RCC 7860 (cell line): ENCODE data around the gene MYO1B.

Experiments used
- DNase-seq: peaks from one replicate; pipeline ENCODE4 v3.0.0-alpha.2; 2015; ENCODE audit warnings: low spot score
- FAIRE-seq: peaks from 2 replicates; lab custom pipeline; 2012; peaks lifted over from hg19 to GRCh38; lab: Jason Lieb, UNC

MYO1B gene

DNA sequence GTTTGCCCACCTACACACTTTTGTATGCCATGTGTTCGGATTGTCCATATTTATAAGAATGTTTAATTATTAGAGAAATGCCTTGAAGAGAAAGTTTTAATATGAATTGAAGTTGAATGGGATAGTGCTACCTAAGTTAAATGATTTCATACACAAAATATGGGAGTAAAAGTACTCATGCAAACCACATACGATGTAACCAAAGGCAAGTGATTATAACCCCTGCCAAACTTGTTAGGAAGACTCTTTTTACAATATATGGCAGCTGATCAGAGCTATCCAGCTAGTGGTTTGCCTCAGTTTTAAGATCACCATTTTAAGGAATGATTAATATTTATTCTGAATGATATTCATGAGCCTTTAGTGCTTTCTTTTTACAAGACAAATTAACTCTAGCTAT is 106.7 kb downstream of the MYO1B start:
- peak; percentile 11 for DNase-seq

DNA sequence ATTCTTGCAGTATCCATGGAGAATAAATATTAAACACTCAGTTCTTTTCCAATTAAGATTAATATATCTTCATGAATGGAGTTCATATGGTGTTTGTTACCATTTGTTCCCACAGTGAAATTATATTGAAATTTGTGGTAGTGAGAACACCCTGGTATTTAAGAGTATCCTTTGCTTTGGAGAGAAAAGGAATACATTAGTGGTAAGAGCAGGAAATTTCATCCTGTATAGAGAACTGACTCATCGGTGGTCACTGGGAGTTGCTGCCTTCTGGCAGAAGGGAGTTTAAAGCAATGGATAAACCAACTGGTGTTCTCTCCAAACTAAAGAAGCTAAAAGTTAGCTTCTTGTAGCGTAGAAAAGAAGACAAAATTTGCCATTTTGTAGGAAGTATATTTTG is 107.3 kb downstream of the MYO1B start:
- DNase-seq (peak; percentile 63), FAIRE-seq (peak; percentile 90)

More for the DNA sequence above, 106.7 kb downstream of the MYO1B start:
- FAIRE-seq = no peak

DNA sequence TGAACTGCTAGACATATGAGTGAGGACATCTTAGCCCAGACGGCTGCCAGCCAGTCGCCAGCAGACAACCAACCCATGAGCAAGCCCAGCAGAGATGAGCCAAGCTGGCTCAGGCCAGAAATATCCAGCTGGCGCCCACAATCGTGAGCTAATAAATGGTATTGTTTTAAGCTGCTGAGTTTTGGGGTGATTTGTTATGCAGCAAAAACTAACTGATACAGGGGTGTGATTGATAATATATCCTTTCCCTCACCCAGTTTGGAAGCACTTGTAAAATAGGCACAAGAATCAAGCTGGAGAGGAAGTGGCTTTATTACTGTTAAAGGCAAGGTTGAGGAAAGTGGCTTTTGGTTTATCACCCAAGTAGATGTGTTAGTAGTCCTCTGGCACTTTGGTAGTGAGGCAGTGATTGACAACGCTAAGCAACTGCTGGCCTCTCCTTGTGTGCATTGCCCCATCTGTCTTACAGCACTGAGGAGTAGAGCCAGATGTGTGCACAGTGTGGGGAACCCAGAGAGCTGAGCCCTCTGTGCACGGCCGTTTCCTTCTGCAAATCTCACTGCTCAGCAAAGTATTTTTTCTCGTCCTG is 110.1 kb downstream of the MYO1B start:
- DNase-seq (no peak), FAIRE-seq (no peak)

DNA sequence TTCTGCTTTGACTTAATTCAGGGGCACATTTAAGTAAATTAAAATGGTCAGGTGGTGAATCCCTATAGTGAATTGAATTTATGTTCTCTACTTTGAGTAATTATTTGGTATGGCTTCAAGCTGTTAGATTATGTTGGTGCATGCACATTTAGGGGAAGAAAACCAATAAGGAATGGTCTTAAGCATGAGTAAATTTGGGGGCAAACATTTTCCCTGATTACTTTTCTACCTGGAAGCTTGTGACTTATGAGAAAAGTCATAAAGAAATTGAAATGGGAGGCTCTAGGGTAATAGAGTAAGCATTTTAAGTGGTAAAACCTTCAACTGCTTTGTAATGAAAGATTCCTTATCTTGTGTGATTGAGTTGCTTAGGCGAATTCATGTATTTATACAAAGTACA is 112.5 kb downstream of the MYO1B start:
- FAIRE-seq (no peak), DNase-seq (no peak)

DNA sequence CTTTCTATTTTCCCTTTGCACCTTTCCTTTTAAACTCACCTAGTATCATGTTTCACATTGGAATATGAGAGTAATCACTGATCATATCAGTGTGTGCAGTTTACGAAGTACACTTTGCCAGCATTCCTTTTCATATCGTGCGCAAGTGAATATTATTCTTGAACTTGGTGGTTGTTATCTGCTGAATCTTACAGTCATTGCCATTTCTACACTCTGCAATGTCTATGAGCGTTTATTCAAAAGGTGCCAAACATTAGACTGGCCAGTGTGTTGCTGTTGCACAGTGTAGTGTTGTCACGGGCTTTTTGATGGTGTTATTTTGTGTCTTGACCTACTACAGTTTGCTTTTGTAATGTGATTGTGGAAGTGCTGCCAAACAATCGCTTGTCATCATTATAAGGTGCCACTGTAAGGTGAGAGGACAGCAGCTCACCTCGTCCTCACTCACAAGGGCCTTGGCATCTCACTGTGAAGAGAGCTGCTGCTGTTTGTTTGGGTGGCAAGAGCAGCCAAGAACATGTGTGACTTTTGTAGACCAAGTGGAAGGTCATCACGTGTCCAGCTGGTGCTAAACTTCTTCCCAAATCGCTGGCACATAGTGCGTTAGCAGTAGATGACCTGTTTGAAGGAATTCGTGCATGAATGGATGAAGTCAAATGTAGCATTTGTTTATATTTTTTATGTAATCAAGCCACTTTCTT is 113.3 kb downstream of the MYO1B start:
- DNase-seq (no peak), FAIRE-seq (no peak)

DNA sequence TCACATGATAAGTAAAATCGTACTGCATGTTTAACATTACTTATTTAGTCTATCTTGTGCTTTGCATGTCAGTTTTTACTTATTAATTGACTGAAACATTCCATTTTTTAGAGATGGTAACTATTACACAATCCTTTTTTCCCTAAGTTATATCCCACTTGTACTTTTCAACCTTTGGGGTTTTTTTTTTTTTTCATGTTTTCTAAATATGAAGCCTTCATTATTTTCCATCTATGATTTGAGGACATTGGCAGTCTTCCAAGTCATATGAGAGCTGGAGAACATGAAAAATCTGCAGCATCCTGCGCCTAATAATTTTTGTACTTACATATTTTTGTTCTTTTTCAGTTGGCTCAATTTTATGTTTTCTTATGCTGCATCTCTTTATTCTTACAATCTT is 113.9 kb downstream of the MYO1B start:
- DNase-seq = no peak
- FAIRE-seq = no peak

DNA sequence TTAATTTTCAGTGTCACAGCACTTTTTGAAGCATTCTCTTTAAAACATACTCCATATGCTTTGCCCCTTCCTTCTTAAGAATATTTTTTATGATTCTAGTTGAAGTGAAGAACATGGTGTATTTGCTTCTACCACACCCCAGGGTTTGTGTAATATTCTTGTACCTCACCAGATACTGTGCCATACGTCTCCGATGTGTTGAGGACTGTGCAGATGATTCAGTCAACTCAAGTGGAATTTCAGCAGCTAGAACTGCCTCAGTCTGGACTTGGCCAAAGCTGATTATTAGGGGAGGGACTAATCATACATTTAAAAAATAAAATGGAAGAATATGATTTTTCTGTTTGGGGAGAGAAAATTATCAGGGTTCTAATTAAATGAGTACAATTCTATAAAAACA is 115.7 kb downstream of the MYO1B start:
- no peak for FAIRE-seq
- no peak for DNase-seq

DNA sequence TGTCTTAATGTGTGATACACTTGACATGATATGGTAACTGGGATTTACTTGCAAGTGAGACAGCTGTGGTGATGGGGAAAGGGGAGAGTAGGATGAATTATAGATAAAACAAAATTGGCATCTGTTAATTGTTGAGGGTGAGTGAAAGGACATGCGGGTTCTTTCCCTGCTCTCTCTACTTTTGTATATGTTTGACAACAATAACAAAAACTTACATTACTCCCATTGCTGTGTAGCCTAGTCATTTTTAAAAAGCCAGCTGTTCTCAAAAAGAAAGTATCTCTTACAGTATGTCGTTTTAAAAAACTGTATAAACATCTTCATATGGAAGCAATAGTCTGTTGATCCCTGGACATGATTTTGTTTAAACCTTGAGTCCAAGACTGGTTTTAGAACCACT is 117.6 kb downstream of the MYO1B start:
- DNase-seq (no peak), FAIRE-seq (no peak)

DNA sequence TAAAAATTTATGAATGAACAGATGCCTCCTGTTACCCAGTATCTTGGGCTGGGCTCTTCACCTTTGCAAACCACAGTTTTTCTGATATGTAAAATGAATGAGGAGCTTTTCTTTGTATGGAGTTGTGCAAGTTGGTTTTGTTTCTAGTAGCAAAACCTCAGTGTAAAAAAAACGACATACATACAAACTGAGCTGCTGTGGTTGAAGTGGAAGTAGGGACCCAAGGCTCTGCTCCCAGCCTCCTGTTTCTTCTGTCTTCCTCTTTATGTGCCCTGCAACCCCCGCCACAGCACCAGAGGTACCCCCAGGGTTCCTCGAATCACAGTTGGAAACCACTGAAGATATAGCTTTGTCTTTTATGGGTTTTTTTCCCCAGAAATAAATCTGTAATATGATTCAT is 118.1 kb downstream of the MYO1B start:
- no peak for DNase-seq
- FAIRE-seq = no peak

DNA sequence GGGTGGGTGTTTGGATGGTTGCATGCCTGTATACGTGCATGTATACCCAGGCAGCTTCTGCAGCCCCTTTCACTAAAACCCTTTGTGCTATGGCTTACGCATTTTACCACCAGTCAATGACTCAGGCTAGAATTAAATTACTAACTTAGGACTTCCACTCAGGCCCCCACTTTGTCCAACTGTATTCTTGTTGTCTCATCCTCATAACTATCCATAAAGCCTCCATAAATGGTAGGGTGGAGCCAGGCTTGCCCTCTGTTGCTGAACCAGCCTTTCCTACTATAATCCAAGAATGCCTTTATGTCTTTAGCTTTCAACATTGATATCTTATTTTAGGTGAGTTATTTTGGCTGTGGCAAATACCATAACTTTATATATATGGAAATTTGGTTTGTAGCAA is 119.9 kb downstream of the MYO1B start:
- FAIRE-seq (no peak), DNase-seq (no peak)

DNA sequence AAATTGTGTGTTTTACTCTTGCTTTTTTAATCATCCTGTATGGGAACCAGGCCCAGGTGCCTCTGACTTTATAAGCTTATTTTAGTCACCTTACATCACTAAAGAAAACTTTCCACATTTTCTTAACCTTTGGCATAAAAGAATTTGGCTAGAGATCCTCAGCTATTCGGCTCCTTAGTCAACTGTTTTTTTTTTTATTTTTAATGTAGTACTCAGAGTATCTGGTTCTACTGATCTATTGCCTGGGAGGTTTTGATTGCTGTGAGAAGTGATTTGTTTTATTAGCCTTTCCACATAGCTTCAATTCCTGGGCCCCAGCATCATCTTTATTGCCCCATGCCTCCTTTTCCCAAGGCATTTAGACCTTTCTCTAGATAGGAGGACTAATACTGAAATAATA is 121.0 kb downstream of the MYO1B start:
- FAIRE-seq (no peak), DNase-seq (no peak)

DNA sequence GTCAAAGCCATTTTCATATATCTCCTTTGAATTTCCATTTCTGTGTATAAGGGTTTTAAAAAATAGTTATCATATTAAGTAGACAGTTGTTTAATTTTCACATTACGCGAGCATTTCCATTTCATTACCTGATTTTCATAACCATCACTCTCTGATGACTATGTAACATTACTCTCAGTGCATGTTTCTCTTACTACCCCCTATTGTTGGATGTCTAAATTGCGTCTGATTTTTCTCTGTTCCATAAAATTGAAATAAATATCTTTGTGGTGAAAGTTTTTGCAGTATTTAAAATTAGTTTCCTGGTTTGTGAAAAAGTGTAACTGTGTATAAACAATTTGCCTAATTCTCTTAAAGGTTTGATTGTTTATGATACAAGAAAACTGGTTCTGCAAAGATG is 123.8 kb downstream of the MYO1B start:
- DNase-seq = no peak
- FAIRE-seq = peak; percentile 70

DNA sequence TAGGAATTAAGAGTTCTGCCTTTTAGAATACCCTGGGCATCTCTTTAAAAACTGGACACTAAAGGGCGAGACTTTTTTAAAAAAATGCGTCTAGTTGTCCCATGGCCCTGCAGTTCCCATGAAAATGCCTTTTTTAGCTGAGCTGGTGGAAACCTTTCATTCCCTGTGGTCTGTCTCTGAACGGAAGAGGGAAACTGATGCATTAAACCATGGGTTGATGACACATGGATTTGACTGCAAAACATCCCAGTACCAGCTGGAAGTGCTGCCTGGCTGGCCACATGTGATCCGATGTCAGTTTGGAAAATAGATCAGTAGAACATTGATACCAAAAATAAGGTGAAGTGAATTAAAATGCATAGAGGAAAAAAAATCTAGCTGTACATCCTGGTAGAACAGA is 129.2 kb downstream of the MYO1B start:
- FAIRE-seq = peak; percentile 5
- no peak for DNase-seq

DNA sequence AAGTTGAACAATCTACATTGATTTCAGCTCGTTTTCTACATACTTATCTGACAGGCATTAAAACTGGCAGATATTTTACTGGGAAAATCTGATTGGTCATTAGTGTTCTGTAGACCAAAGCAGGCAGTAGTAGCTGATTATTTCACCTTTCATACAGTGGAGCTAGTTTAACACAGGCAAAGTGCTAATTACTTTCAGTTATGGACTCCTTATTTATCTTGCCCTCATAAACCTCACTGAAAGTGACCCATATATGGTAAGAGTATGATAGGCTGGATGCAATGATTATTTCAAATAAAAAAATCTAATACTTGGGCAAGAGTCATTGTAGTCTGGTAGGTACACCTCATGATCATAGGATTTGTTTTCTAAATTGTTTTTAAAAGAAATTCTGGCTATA is 129.7 kb downstream of the MYO1B start:
- DNase-seq (no peak), FAIRE-seq (no peak)

DNA sequence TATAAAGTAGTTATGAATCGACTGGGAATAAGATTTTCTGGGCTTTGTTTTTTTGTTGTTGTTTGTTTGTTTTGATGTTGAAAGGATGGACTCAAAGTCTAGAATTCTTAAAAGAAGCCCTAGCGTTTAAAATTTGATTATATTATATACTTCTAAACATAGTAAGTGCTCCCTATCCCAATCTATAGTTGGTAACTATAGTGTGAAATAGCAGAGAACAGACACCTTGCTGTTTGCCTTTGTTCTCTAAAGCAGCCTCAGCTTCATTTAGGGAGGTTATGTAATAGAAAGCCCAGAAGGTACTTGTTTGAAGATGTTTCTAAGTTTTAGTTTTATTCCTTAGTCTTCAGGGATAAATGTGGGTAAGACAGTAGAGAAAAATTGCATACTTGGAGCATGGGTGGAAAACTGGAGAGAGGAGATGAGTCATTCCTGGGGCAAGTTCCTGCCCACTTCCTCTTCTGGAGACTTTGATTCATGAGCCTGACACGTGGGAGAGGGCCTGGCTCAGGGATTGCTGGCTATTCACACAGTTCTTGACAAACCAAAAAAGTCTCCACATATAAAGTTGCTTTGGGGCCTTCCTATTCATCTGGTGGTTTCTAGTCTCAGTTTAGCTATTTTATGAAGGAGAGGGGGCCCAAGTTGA is 131.9 kb downstream of the MYO1B start:
- DNase-seq = peak; percentile 83

DNA sequence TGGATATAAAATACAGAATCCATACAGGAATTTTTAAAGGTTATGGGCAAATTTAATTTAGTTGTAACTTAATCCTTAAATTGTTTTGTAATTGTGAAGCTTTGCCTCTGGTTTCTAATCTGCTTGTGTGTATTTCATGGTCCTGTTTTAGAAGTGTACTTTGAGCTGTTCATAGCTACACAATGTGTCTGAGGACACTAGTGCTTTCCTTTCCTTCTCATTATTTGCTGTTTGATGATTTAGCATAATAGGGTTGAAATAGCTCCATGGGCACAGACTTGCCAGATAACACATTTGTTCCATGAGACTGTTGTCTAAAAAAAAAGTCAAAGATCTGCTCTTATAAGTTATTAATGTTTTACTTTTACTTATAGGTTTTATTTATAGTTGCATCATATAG is 134.2 kb downstream of the MYO1B start:
- FAIRE-seq (no peak), DNase-seq (no peak)

More for the DNA sequence above, 131.9 kb downstream of the MYO1B start:
- peak; percentile 95 for FAIRE-seq

DNA sequence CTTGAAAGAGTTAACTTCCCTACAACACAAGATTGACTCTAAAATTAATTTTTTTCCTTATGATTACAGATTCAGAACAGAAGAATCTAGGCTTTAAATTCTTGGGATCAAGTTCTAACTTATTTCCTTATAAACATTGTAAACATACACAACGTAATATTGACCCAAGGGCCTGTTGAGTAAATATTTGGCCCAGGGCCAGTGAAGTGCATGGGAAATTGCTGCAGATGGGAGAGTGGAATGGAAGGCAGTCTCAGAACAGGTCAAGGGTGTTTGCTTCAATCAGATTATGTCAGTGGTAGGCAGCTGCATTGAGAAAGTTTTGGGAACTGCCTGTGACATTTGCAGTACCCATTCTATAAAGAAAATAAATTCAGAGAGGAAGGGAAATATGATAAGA is 137.6 kb downstream of the MYO1B start:
- no peak for FAIRE-seq
- DNase-seq = no peak

DNA sequence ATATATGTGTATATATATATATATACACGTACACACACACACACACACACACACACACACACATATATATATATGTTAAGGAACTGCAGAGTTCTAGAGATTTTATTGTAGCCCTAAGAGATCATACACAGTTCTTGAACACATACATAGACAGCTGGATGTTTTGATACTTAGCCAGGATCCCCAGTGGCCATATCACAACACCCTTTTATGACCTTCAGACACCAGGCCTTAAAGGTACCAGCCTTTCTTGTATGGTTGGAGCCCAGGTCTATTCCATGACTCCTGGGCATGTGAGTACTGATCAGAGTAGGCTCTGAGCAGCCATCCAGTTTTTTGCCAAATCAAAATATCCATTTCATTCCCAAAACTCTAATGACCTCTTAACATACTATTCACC is 138.3 kb downstream of the MYO1B start:
- no peak for FAIRE-seq
- DNase-seq = no peak

DNA sequence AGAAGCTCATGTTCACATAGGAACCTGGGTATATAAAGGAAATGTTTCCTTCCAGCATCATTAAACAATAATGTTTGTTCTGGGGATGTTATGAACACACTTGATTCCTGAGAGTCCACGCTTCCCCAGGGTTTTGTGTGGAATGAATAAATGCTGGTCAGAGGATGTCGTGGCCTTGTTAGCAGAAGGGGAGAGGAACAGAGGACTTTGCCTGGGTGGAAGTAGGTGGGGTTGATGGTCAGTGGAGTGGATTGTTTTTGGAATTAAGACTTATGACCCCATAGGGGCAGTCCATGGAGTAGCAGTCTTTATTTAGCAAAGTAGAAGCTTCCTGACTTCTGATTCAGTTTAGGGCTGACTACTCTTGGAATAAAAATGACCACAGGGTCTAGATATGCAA is 139.6 kb downstream of the MYO1B start:
- FAIRE-seq = no peak
- no peak for DNase-seq

DNA sequence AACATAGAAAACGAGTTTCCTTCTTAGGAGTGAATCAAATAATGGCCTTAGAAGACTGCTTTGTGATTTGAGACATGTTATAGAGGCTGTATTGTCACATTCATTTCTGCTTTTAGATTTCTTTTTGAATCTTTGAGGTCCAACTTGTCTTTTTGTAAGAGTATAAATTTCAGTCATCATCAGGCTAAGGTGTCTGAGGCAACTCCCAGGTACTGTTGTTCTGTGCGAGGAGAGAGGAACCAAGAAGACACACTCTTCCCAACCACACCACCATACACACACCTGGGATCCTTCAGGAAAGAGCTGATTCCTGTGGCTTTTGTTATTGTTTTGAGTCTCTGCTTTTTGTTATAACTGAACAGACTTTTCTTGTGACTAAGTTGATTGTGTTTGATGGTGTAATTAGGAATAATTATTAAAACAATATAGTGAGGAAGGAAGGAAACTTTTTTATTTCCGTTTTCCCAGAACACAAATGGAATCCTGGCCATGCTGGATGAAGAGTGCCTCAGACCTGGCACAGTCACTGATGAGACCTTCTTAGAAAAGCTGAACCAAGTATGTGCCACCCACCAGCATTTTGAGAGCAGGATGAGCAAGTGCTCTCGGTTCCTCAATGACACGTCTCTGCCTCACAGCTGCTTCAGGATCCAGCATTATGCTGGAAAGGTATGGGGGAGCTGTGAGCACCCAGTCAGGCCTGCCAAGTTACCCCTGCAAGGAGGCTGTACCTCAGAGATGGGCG is 140.4 kb downstream of the MYO1B start:
- DNase-seq = peak; percentile 19
- FAIRE-seq = no peak

DNA sequence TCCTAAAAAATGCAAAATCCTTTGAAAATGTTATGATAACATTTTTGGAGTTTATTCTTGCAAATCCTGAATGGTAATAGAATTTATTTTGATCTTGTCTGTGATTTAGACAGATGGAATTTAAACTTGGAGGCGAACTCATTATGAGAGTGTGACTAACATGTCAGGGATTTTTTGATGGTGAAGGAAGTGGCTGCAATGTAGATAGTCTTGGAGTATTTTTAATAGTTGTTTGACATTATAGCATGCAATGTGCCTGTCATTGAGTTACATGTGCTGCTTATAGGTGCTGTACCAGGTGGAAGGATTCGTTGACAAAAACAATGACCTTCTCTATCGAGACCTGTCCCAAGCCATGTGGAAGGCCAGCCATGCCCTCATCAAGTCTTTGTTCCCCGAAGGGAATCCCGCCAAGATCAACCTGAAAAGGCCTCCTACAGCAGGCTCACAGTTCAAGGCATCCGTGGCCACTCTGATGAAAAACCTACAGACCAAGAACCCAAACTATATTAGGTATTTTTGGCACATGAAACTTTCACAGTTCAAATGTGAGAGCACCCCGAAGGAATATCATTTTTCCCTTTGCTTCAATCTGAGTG is 141.8 kb downstream of the MYO1B start:
- DNase-seq (peak; percentile 73), FAIRE-seq (peak; percentile 90)
